Upper lobe of left lung (tissue), 6 donors: ENCODE measurements around the gene APOA5. TPM values are rescaled to one million over a fixed set of nuclear protein-coding genes. Genes with fewer than 3 reads are reported as not detected.

Source experiments
- ATAC-seq, 2 donors: fragments of 200-7000 bp; cut with Tn5 transposase; one replicate each; pipeline ENCODE4 v1.9.1; 2022; ENCODE audit warnings: mild to moderate bottlenecking in 2 of 2, moderate library complexity in 2 of 2; ENCODE audit not compliant: low FRiP score in 2 of 2
- DNase-seq, 2 donors: peaks; one replicate each; pipeline ENCODE4 v3.0.0-alpha.2; 2019 to 2020
- H3K27ac ChIP-seq, 4 donors: fragments of 200-600 bp; sonication (generic); one replicate each; pipeline ENCODE4 v1.5.1; 2016 to 2019
- H3K27me3 ChIP-seq, 4 donors: fragments of 200-600 bp; sonication (generic); one replicate each; pipeline ENCODE4 v1.5.1; 2017 to 2019
- H3K36me3 ChIP-seq, 4 donors: fragments of 200-600 bp; sonication (generic); one replicate each; pipeline ENCODE4 v1.5.1; 2016 to 2019
- H3K4me1 ChIP-seq, 4 donors: fragments of 200-600 bp; sonication (generic); one replicate each; pipeline ENCODE4 v1.5.1; 2018 to 2019
- H3K4me3 ChIP-seq, 4 donors: fragments of 200-600 bp; sonication (generic); one replicate each; pipeline ENCODE4 v1.5.1; 2017 to 2019; ENCODE audit warnings: mild to moderate bottlenecking in 2 of 4, moderate library complexity in 1 of 4
- H3K9me3 ChIP-seq, 4 donors: fragments of 200-600 bp; sonication (generic); one replicate each; pipeline ENCODE4 v1.5.1; 2018 to 2019
- CTCF ChIP-seq, 6 experiments: fragments of 450-650 bp in 4 of 6; fragments of 200-600 bp in 2 of 6; sonication (generic) in 2 of 6; IDR thresholded peaks; one replicate each; pipeline ENCODE4 v1.5.1; 2016 to 2019; ENCODE audit warnings: antibody characterized with exemption in 6 of 6
- EP300 ChIP-seq, 4 donors: sonication (generic); formaldehyde crosslinking; IDR thresholded peaks; one replicate each; pipeline ENCODE4 v1.5.1; 2017; ENCODE audit warnings: antibody characterized with exemption in 4 of 4, control low read depth in 2 of 4
- POLR2A ChIP-seq, 4 donors: fragments of 450-650 bp; IDR thresholded peaks; one replicate each; pipeline ENCODE4 v1.5.1; 2016 to 2017; ENCODE audit warnings: antibody characterized with exemption in 4 of 4, mild to moderate bottlenecking in 2 of 4
- POLR2AphosphoS5 ChIP-seq, 2 donors: sonication (generic); formaldehyde crosslinking; IDR thresholded peaks; one replicate each; pipeline ENCODE4 v1.5.1; 2017; ENCODE audit warnings: antibody characterized with exemption in 2 of 2
- WGBS, 2 donors: methylation state at CpG; one replicate each; pipeline ENCODE4 v1.1.5; 2017 to 2018; 5-methylcytosine and 5-hydroxymethylcytosine counted together
- total RNA-seq, 6 donors: library from RNA; depleted of rRNA in 4 of 6; stranded (reverse); fragments of >200 nt in 4 of 6; gene quantifications; one replicate each; pipeline versions ENCODE4 v1.1.0 to v1.2.1, GENCODE V29; 2016 to 2021
- donor health status: DM: no; HTN: no; CAD: no; lungs with moderate emphysema.
- donor health status: DM: no; HTN: yes; CAD: no; lungs with severe emphysema.

APOA5 gene
- total RNA-seq, 6 donors from 2014 or later: 0.20 to 0.57 TPM; not detected in 4

GRCh38 chr11:116788975-116789374, 2.7 kb downstream of the APOA5 start:
- no peak overlapping the region for H3K27ac ChIP-seq
- H3K36me3 ChIP-seq: peaks cover 14 to 29% (median 23%) of the 10 kb centered on the region in 4 donors
- H3K27me3 ChIP-seq: no peaks in the 10 kb centered on the region
- ATAC-seq: no peak
- no peak for TF ChIP-seq EP300 (IDR thresholded peaks at IDR 0.05)
- no peak for TF ChIP-seq POLR2A (IDR thresholded peaks at IDR 0.05)
- TF ChIP-seq POLR2AphosphoS5 (IDR thresholded peaks at IDR 0.05): no peak
- TF ChIP-seq CTCF (IDR thresholded peaks at IDR 0.05): no peak
- 88 to 93% methylated on average over 2 to 4 of the region's 4 CpGs for WGBS, 2 donors
- DNase-seq: no peak
- H3K4me3 ChIP-seq: no peak overlapping the region
- H3K9me3 ChIP-seq: no peaks in the 10 kb centered on the region
- peaks cover 17 to 40% (median 24%) of the 10 kb centered on the region in 4 donors for H3K4me1 ChIP-seq

- Histone ChIP-seq H3K27me3 (no peaks in the 10 kb centered on the region), H3K9me3 (no peaks in the 10 kb centered on the region)
Observed at GRCh38 chr11:116788534-116788933, 3.1 kb downstream of the APOA5 start.

GRCh38 chr11:116787786-116788486, 3.7 kb downstream of the APOA5 start, which contains the start of gene ZPR1:
ZPR1 (minus strand) TSS chr11:116788023; CDS start chr11:116787990, 33 bp downstream.
- H3K27ac ChIP-seq: peak within 1 kb of the TSS; percentile 85 to 95 (median 92)
- WGBS, 2 donors: 2% methylated on average over 23 to 42 of the region's 56 CpGs

More at GRCh38 chr11:116788534-116788933, 3.1 kb downstream of the APOA5 start:
- Histone ChIP-seq H3K4me1 (peaks cover 17 to 40% (median 24%) of the 10 kb centered on the region in 4 donors), H3K27ac (peak overlapping the region; percentile 85 to 95 (median 92)), H3K4me3 (peak overlapping the region in 3 of 4 donors; percentile 79 to 97 (median 97)), H3K36me3 (peaks cover 17 to 33% (median 27%) of the 10 kb centered on the region in 4 donors)
- ATAC-seq (no peak), DNase-seq (no peak)
- 62 to 65% methylated on average over 4 of the region's 4 CpGs for WGBS, 2 donors
- TF ChIP-seq POLR2A (IDR thresholded peaks at IDR 0.05) (no peak), EP300 (IDR thresholded peaks at IDR 0.05) (no peak), POLR2AphosphoS5 (IDR thresholded peaks at IDR 0.05) (no peak), CTCF (IDR thresholded peaks at IDR 0.05) (no peak)

GRCh38 chr11:116787436-116787785, 4.3 kb downstream of the APOA5 start:
- no peaks in the 10 kb centered on the region for H3K9me3 ChIP-seq
- peak overlapping the region; percentile 79 to 99 (median 97) for H3K4me3 ChIP-seq
- H3K27ac ChIP-seq: peak overlapping the region; percentile 85 to 95 (median 92)
- peak in 1 of 2 donors; percentile 23 for ATAC-seq
- no peak for TF ChIP-seq CTCF (IDR thresholded peaks at IDR 0.05)
- TF ChIP-seq POLR2AphosphoS5 (IDR thresholded peaks at IDR 0.05): no peak
- TF ChIP-seq POLR2A (IDR thresholded peaks at IDR 0.05): no peak
- TF ChIP-seq EP300 (IDR thresholded peaks at IDR 0.05): no peak
- peaks cover 17 to 40% (median 24%) of the 10 kb centered on the region in 4 donors for H3K4me1 ChIP-seq
- peaks cover 27 to 44% (median 39%) of the 10 kb centered on the region in 4 donors for H3K36me3 ChIP-seq
- WGBS, 2 donors: 0% methylated on average over 15 of the region's 15 CpGs
- DNase-seq: no peak
- H3K27me3 ChIP-seq: no peaks in the 10 kb centered on the region

More at GRCh38 chr11:116787786-116788486, 3.7 kb downstream of the APOA5 start, which contains the start of gene ZPR1:
- Histone ChIP-seq H3K9me3 (no peaks in the 10 kb centered on the region), H3K27me3 (no peaks in the 10 kb centered on the region), H3K36me3 (peaks cover 21 to 39% (median 33%) of the 10 kb centered on the region in 4 donors), H3K4me1 (peaks cover 17 to 40% (median 24%) of the 10 kb centered on the region in 4 donors), H3K4me3 (peak within 1 kb of the TSS; percentile 79 to 99 (median 97))
- peak; percentile 23 to 88 (median 73) for TF ChIP-seq POLR2A (IDR thresholded peaks at IDR 0.05)
- peak in 3 of 6 experiments; percentile 28 to 47 (median 45) for TF ChIP-seq CTCF (IDR thresholded peaks at IDR 0.05)
- TF ChIP-seq POLR2AphosphoS5 (IDR thresholded peaks at IDR 0.05): peak; percentile 72 to 79
- TF ChIP-seq EP300 (IDR thresholded peaks at IDR 0.05): no peak
- DNase-seq: peak; percentile 86 to 96
- peak; percentile 86 to 94 for ATAC-seq
